Fibroblast of mammary gland (primary cell): Measurements from ENCODE around the gene SPECC1.
"Not testable (repeated sequence)": the region's sequence is repeated elsewhere in the genome, so short reads cannot be mapped to it uniquely, and the experiment has no call there.

ENCODE experiments used
- DNase-seq: peaks from one replicate; pipeline ENCODE4 v3.0.0-alpha.2; 2010; ENCODE audit warnings: low read depth
- H3K4me3 ChIP-seq: 2 replicates; pipeline ENCODE4 v1.5.1; 2011; ENCODE audit warnings: low read depth, mild to moderate bottlenecking, low read length, moderate library complexity; ENCODE audit not compliant: control insufficient read depth
- TF ChIP-seq, protein P1 (sequence below): conservative IDR thresholded peaks from 2 replicates; pipeline ENCODE4 v1.5.1; 2011; ENCODE audit warnings: low read depth, low read length, inconsistent platforms; ENCODE audit not compliant: control insufficient read depth, insufficient read depth

SPECC1 gene

GRCh38 chr17:20033415-20033814, 24.3 kb downstream of the SPECC1 start:
- TF ChIP-seq, protein P1, sequence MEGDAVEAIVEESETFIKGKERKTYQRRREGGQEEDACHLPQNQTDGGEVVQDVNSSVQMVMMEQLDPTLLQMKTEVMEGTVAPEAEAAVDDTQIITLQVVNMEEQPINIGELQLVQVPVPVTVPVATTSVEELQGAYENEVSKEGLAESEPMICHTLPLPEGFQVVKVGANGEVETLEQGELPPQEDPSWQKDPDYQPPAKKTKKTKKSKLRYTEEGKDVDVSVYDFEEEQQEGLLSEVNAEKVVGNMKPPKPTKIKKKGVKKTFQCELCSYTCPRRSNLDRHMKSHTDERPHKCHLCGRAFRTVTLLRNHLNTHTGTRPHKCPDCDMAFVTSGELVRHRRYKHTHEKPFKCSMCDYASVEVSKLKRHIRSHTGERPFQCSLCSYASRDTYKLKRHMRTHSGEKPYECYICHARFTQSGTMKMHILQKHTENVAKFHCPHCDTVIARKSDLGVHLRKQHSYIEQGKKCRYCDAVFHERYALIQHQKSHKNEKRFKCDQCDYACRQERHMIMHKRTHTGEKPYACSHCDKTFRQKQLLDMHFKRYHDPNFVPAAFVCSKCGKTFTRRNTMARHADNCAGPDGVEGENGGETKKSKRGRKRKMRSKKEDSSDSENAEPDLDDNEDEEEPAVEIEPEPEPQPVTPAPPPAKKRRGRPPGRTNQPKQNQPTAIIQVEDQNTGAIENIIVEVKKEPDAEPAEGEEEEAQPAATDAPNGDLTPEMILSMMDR: no peak
- DNase-seq: no peak
- no peak overlapping the region for H3K4me3 ChIP-seq

DNA sequence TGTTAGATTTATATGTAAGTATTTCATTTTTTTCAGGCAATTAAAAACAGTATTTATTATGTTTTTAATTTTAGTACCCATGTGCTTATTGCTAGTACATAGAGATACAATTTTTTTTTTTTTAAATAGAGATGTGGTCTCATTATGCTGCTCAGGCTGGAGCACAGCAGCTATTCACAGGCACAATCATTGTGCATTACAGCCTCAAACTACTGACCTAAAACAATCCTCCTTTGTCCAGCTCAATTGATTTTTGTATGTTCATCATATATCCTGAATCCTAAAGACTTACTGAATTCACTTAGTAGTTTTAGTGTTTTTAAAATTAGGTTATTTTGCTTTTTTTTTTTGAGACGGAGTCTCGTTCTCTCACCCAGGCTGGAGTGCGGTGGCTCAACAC, 26.3 kb downstream of the SPECC1 start:
- DNase-seq: no peak
- TF ChIP-seq, protein P1: no peak
- no peak overlapping the region for H3K4me3 ChIP-seq

DNA sequence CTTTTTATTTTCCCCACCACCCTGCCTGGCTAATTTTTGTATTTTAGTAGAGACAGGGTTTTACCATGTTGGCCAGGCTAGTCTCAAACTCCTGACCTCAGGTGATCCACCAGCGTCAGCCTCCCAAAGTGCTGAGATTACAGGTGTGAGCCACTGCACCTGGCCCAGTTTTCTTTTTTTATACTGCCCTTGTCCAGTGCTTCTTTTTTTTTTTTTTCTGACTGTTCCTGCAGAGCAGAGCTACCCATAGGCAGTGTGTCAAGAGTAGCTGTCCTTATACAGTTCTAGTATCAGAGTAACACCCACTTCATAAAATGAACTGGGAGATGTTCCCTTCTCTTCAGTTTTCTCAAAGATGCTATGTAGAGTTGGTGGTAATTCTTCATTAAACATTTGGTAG, 28.1 kb downstream of the SPECC1 start:
- DNase-seq, H3K4me3 ChIP-seq: not testable (repeated sequence)

GRCh38 chr17:20039037-20039436, 29.9 kb downstream of the SPECC1 start:
- TF ChIP-seq, protein P1: no peak
- no peak overlapping the region for H3K4me3 ChIP-seq
- DNase-seq: no peak

- no peak for DNase-seq
- TF ChIP-seq, protein P1: no peak
- no peak overlapping the region for H3K4me3 ChIP-seq
These were observed 31.1 kb downstream of the SPECC1 start for GRCh38 chr17:20040216-20040615.

GRCh38 chr17:20043021-20043420, 33.9 kb downstream of the SPECC1 start:
- no peak for DNase-seq

GRCh38 chr17:20045476-20045875, 36.3 kb downstream of the SPECC1 start:
- TF ChIP-seq, protein P1: no peak
- DNase-seq: no peak
- H3K4me3 ChIP-seq: no peak overlapping the region

More at GRCh38 chr17:20043021-20043420, 33.9 kb downstream of the SPECC1 start:
- H3K4me3 ChIP-seq: no peak overlapping the region
- TF ChIP-seq, protein P1: no peak
